GM12865 (cell line): ENCODE data around the gene PKP1.

Experiments used
- DNase-seq: peaks from one replicate; pipeline ENCODE4 v3.0.0; 2010; ENCODE audit warnings: low read depth
- H3K4me3 ChIP-seq: 2 replicates; pipeline ENCODE4 v1.5.1; 2011; ENCODE audit warnings: mild to moderate bottlenecking, low read depth, low read length, control low read depth
- TF ChIP-seq, protein P1 (sequence below): IDR thresholded peaks from 2 replicates; pipeline ENCODE4 v1.5.1; 2011; ENCODE audit warnings: low read length, control low read depth, low read depth, inconsistent platforms; ENCODE audit not compliant: insufficient read depth; ENCODE audit errors: missing control alignments

Gene PKP1

GRCh38 chr1:201321826-201322390 lies 38.6 kb downstream of the PKP1 start:
- no peak for DNase-seq
- TF ChIP-seq, protein P1, sequence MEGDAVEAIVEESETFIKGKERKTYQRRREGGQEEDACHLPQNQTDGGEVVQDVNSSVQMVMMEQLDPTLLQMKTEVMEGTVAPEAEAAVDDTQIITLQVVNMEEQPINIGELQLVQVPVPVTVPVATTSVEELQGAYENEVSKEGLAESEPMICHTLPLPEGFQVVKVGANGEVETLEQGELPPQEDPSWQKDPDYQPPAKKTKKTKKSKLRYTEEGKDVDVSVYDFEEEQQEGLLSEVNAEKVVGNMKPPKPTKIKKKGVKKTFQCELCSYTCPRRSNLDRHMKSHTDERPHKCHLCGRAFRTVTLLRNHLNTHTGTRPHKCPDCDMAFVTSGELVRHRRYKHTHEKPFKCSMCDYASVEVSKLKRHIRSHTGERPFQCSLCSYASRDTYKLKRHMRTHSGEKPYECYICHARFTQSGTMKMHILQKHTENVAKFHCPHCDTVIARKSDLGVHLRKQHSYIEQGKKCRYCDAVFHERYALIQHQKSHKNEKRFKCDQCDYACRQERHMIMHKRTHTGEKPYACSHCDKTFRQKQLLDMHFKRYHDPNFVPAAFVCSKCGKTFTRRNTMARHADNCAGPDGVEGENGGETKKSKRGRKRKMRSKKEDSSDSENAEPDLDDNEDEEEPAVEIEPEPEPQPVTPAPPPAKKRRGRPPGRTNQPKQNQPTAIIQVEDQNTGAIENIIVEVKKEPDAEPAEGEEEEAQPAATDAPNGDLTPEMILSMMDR, result no peak
- H3K4me3 ChIP-seq, result no peak overlapping the region

DNA sequence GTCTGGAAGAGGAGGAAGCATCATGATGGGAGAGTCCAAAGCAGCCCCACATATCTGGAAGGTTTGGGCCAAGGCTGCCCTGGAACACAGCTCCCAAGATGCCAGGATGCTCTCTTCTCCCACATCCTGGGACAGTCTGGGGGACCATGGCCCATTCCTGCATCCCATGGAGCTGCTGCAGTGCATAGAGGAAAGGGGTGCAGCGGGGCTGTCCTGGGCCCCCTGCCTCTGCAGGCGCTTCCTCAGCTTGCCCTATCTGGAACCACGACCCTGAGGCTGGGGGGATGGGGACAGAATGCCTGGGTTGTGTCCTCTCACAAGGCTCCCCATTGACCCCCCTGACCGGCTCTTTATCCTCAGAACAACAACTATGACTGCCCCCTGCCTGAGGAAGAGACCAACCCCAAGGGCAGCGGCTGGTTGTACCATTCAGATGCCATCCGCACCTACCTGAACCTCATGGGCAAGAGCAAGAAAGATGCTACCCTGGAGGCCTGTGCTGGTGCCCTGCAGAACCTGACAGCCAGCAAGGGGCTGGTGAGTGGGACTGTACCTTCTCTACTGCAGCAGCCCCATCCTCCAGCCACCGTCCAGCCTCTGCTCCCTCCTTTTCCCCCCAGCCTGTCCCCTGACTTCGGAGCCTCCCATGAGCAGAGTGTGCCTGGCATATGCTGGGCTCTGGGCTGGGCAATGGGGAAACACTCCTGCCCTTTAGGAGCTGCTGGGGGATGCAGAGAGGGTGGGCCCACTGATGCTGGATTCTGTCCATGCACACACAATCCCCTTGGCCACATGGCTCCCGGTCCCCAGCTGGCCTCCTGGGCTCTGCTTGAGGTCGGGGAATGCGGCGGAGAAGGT lies 39.6 kb downstream of the PKP1 start:
- DNase-seq, result no peak
- no peak overlapping the region for H3K4me3 ChIP-seq
- TF ChIP-seq, protein P1, result no peak

DNA sequence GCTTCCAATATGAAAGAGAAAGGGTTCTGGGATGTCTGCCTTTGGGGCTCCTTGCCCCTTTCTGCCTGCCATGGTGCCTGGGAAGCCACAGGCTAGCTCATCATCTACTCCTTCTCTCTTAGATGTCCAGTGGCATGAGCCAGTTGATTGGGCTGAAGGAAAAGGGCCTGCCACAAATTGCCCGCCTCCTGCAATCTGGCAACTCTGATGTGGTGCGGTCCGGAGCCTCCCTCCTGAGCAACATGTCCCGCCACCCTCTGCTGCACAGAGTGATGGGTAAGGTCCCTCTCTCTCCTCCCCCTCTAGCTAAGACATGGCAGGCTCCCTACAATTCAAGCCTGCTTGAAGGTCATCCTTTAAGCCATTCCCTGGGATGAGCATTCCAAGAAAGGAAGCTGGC lies 41.0 kb downstream of the PKP1 start:
- H3K4me3 ChIP-seq, result no peak overlapping the region
- no peak for DNase-seq
- TF ChIP-seq, protein P1, result no peak

- H3K4me3 ChIP-seq, result no peak overlapping the region
- DNase-seq, result no peak
- TF ChIP-seq, protein P1, result no peak
Observed at GRCh38 chr1:201324821-201325677, 41.7 kb downstream of the PKP1 start.

- H3K4me3 ChIP-seq, result no peak overlapping the region
- TF ChIP-seq, protein P1, result no peak
- no peak for DNase-seq
Observed at GRCh38 chr1:201325678-201326060, 42.4 kb downstream of the PKP1 start.

GRCh38 chr1:201326710-201327109 lies 43.4 kb downstream of the PKP1 start:
- TF ChIP-seq, protein P1, result no peak
- H3K4me3 ChIP-seq, result no peak overlapping the region
- no peak for DNase-seq
